Measurements from ENCODE around the gene PDE1A.

- no peak for TF ChIP-seq CTCF (IDR thresholded peaks at IDR 0.05 in 4 of 5, conservative IDR thresholded peaks at IDR 0.05 in 1 of 5)
- no peak for TF ChIP-seq POLR2A (IDR thresholded peaks at IDR 0.05)
Measured at GRCh38 chr2:182379241-182379640, 47.6 kb downstream of the PDE1A start.
